SU-DHL-6 (cell line): Measurements from ENCODE around the gene INPP5A.

Experiments
- EZH2phosphoT487 ChIP-seq: fragments of 200-600 bp; sonication (generic), shearing (Covaris generic); conservative IDR thresholded peaks from 2 replicates; pipeline ENCODE4 v1.6.1; 2018; ENCODE audit warnings: mild to moderate bottlenecking, antibody characterized with exemption, low read length, moderate library complexity, mixed read lengths
- TF ChIP-seq, protein P1 (sequence below): fragments of 200-600 bp; sonication (generic); IDR thresholded peaks from one replicate; pipeline ENCODE4 v1.5.1; 2017; ENCODE audit warnings: antibody characterized with exemption, mild to moderate bottlenecking, low read length, moderate library complexity; ENCODE audit not compliant: insufficient read depth, poor library complexity, severe bottlenecking

DNA sequence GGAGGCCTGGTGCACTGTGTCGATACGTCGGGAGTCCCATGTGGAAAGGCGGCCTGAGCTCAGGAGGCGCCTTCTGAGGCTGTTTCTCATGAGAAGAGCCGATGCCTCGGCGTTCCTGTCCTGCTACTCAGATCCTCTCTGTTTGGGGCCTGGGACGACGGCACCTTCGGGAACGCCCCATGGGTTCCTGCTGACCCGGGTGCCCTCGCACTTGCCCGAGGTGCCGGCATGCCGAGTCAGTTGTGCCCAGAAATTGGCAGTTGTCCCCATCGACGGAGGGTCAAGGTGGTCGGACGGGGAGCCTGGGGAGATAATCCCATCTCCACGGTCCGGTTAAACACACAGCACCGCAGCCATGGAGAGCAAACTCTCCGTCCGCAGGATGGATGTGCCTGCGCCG, 215.4 kb downstream of the INPP5A start:
- TF ChIP-seq, protein P1, sequence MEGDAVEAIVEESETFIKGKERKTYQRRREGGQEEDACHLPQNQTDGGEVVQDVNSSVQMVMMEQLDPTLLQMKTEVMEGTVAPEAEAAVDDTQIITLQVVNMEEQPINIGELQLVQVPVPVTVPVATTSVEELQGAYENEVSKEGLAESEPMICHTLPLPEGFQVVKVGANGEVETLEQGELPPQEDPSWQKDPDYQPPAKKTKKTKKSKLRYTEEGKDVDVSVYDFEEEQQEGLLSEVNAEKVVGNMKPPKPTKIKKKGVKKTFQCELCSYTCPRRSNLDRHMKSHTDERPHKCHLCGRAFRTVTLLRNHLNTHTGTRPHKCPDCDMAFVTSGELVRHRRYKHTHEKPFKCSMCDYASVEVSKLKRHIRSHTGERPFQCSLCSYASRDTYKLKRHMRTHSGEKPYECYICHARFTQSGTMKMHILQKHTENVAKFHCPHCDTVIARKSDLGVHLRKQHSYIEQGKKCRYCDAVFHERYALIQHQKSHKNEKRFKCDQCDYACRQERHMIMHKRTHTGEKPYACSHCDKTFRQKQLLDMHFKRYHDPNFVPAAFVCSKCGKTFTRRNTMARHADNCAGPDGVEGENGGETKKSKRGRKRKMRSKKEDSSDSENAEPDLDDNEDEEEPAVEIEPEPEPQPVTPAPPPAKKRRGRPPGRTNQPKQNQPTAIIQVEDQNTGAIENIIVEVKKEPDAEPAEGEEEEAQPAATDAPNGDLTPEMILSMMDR = no peak
- TF ChIP-seq EZH2phosphoT487 = no peak
